Vein endothelial cell (primary cell): ENCODE measurements around the gene CABP1. TPM values are rescaled to one million over a fixed set of nuclear protein-coding genes. Genes with fewer than 3 reads are reported as not detected.

Source experiments
- total RNA-seq: library from RNA; depleted of rRNA; stranded (reverse); fragments of >200 nt; gene quantifications from 2 replicates; pipeline ENCODE4 v1.2.3, GENCODE V29; 2012

Gene CABP1
- not detected in 2 replicates for total RNA-seq

GRCh38 chr12:120639771-120640721 is at the start of gene CABP1:
Gene CABP1, plus strand, starts transcription at chr12:120640626. Its CDS starts 60 bp downstream, at chr12:120640686.

GRCh38 chr12:120686690-120687577 is 46.5 kb downstream of the CABP1 start, which contains the start of gene MLEC:
Gene MLEC, plus strand, starts transcription at chr12:120687149. Its CDS starts 148 bp downstream, at chr12:120687297.

GRCh38 chr12:120710031-120710804 is 69.8 kb downstream of the CABP1 start, which contains the start of gene UNC119B:
Gene UNC119B, plus strand, starts transcription at chr12:120710458. Its CDS starts 17 bp downstream, at chr12:120710475.

Other genes with a start within 250 kb of the CABP1 start
- gene COX6A1, start 202.5 kb upstream of the CABP1 start, total RNA-seq = 301 and 308 TPM in 2 replicates
- gene TRIAP1, start 194.2 kb upstream of the CABP1 start, total RNA-seq = 40.8 and 52.4 TPM in 2 replicates
- 20.9 and 24.9 TPM in 2 replicates for gene GATC, start 194.2 kb upstream of the CABP1 start, total RNA-seq
- gene SRSF9, start 170.9 kb upstream of the CABP1 start, total RNA-seq = 172 and 175 TPM in 2 replicates
- gene DYNLL1, start 144.5 kb upstream of the CABP1 start, total RNA-seq = 253 and 299 TPM in 2 replicates
- gene COQ5, start 111.5 kb upstream of the CABP1 start, total RNA-seq = 18.6 and 21.9 TPM in 2 replicates
- 117 and 142 TPM in 2 replicates for gene RNF10, start 106.3 kb upstream of the CABP1 start, total RNA-seq
- 19.9 and 20.7 TPM in 2 replicates for gene POP5, start 59.2 kb upstream of the CABP1 start, total RNA-seq
- gene MLEC, start 46.5 kb downstream of the CABP1 start, total RNA-seq = 63.7 and 80.6 TPM in 2 replicates
- 18.0 and 24.5 TPM in 2 replicates for gene UNC119B, start 69.8 kb downstream of the CABP1 start, total RNA-seq
- 12.8 and 22.5 TPM in 2 replicates for gene ACADS, start 85.2 kb downstream of the CABP1 start, total RNA-seq